Amniotic stem cell (primary cell): ENCODE results near the gene ALKBH6.
"Not testable (repeated sequence)": the region's sequence is repeated elsewhere in the genome, so short reads cannot be mapped to it uniquely, and the experiment has no call there.

Experiments
- DNase-seq: peaks from one replicate; lab custom pipeline; 2025; lab: John Stamatoyannopoulos, UW

Gene ALKBH6

GRCh38 chr19:35992907-35993765 is 20.9 kb downstream of the ALKBH6 start:
- DNase-seq: no peak

DNA sequence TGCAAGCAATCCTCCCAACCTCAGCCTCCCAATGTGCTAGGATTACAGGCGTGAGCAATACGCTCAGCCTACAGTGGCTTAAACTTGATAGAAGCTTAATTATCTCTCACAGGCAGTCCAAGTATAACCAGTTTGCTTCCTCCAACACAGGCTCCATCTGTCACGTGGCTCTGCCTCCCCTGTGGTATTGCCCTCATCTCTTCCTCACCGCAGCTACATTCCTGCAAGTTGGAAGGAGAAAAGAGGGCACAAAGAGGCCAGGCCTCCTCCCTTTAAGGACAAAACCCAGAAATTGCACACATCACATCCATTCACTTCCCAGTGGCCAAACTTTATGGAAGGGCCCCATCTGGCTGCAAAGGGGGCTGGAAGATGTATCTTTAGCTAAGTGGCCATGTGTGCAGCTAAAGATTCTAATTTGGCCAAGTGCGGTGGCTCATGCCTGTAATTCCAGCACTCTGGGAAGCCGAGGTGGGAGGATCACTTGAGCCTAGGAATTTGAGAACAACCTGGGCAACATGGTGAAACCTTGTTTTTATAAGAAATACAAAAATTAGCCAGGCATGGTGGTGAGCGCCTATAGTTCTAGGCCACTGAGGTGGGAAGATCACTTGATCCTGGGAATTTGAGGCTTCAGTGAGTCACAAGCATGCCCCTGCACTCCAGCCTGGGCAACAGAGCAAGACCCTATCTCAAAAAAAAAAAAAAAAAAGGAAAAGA is 22.1 kb downstream of the ALKBH6 start:
- DNase-seq: no peak

DNA sequence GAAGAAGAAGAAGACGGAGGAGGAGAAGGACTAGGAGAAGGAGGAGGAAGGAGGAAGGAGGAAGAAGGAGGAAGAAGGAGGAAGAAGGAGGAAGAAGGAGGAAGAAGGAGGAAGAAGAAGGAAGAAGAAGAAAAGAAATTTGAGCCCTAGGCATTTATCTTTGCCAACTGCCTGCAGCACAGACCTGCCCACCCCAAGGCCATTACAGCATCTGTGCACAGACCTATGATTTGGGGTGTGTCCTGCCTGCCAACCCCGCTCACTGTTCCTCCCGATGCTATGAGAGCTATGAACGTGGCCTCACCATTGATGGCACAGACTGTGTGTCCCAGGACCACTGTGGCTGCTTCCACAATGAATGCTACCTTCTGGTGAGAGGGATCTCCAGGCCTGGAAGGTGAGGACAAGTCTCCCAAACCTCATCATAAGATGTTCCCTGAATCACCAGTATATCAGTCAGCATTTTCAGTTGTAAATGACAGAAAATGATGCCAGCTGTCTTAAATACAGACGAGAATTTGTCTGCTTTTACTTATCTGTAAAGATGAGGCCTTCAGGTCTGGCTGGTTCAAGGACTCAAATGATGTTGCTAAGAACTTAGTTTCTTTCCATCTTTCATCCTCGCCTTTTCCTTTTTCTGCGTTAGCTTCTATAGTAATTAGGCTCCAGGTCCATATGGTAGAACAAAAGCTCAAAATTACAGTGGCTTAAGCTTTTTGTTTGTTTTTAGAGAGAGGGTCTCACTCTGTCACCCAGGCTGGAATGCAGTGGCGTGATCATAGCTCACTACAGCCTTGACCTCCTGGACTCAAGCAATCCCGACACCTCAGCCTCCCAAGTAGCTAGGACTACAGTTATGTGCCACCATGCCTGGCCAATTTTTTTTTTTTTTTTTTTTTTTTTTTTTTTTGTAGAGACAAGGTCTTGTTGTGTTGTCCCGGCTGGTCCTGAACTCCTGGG is 23.0 kb downstream of the ALKBH6 start:
- DNase-seq: no peak

DNA sequence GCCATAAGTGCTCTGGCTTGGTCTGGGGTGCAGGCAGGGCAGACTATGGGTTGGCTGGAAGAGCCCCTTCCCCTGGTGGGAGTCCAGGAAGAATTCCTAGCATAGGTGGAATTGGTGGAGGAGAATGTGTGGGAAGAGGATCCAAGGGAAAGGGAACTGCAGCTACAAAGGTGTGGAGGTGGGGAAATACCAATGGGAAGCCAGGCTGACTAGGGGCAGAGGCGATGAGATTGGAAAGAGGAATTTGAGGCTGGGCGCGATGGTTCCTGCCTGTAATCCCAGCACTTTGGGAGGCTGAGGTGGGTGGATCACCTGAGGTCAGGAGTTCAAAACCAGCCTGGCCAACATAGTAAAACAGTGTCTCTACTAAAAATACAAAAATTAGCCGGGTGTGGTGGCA is 23.9 kb downstream of the ALKBH6 start:
- DNase-seq: no peak

GRCh38 chr19:35988824-35989223 is 25.2 kb downstream of the ALKBH6 start:
- DNase-seq: no peak

GRCh38 chr19:35987571-35987896 is 26.5 kb downstream of the ALKBH6 start:
- no peak for DNase-seq

- DNase-seq: no peak
Observed at GRCh38 chr19:35986664-35987570, 27.1 kb downstream of the ALKBH6 start.

DNA sequence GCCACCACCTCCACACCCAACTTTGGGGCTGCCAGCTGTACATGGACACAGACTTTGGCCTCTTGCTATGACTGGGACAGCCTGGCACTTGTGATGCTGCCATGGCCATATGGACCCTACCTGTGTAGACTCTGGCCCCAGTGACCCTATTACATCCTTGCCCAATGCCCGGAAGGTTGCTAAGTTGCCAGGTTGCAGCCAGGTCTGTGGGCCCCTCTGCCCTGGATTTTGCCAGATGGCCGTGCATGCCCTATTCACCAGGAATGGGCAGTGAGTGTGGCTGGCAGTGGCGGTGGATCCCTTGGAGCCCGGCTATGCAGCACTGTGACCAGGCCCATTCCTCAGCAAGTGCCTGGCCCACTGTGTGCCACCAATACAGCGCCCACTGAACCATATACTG is 27.9 kb downstream of the ALKBH6 start:
- no peak for DNase-seq

DNA sequence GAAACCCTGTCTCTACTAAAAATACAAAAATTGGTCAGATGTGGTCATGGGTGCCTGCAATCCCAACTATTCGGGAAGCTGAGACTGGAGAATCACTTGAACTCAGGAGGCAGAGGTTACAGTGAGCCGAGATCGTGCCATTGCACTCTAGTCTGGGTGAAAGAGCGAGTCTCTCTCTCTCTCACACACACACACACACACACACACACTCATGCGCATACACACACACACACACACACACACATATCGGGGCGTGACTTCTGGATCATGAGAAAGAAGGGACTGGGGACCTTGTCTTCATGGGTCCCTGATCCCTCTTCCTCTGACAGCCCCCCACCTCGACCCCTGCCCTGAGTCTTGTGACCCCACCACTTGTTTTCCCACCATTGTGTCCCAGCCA is 30.8 kb downstream of the ALKBH6 start:
- DNase-seq: no peak

DNA sequence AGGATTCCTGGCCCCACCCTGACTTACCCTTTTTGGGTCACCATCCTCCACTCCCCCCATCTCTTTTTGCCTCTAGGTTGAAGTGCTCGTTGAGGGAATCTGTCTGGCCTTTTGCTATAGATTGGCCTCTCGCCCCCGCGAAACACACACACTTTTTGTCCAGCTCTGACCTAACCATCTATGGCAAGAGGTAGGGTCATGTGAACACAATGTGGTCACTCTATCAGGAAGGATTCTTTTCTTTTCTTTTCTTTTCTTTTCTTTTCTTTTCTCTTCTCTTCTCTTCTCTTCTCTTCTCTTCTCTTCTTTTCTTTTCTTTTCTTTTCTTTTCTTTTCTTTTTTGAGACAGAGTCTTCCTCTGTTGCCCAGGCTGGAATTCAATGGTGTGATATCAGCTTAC is 33.0 kb downstream of the ALKBH6 start:
- DNase-seq: not testable (repeated sequence)

GRCh38 chr19:35978832-35979365 is 35.1 kb downstream of the ALKBH6 start:
- no peak for DNase-seq

DNA sequence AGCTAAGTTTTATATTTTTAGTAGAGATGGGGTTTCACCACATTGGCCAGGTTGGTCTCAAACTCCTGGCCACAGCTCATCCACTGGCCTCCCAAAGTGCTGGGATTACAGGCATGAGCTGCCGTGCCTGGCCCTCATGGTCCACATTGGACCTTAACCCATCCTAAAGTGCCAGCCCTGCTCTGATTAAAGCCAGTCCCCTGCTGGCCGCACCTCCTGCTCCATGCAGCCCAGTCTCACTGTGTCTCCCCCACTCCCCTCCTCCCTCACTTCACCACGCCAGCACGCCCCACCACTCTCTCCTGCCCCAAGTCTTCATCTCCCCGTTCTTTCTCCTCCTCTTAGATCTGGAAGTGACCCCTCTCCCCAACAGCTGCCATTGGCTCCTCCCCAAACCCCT is 35.7 kb downstream of the ALKBH6 start:
- no peak for DNase-seq

GRCh38 chr19:35977446-35978222 is 36.4 kb downstream of the ALKBH6 start:
- DNase-seq: no peak

DNA sequence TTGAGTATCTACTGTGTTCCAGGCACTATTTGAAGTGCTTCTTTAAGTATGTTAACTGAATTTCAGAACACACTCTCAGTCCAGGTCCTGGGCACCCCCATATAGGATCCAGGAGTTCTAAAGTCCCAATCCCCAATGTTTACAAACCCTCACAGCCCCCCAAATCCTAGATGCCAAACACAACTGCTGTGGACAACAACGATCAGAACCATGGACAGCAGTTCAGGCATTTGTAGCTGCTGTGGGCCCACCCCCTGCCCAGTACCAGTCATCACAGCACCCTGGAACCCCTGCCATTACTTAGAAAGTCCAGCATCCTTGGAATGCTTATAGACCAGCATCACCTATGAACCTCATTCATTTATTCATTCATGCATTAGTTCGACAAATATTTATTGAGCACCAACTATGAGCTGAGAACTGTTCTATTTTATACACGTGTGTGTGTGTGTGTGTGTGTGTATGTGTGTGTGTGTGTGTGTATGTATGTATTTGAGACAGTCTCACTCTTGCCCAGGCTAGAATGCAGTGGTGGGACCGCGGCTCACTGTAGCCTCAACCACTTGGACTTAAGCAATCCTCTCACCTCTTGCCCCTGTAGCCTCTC is 38.3 kb downstream of the ALKBH6 start:
- DNase-seq: no peak

DNA sequence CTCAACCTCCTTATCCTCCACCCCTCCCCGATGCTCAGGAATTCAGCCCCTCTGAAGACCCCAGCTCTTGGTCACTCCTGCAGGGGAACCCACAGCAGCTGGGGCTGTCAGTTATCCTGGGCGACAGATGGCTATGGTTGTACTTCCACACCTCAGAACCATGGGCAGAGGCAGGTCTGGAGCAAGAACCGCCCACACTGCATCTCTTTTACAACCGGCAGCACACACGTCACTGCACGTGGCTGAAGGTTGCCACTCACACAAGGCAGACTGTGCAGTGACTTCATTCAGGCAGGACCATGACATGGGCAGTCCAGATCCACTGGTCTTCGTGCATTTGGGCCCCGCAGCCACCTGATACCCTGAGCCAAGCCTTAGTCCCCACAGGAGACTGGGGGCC is 40.5 kb downstream of the ALKBH6 start:
- no peak for DNase-seq

GRCh38 chr19:35966771-35967170 is 47.2 kb downstream of the ALKBH6 start:
- DNase-seq: no peak

- no peak for DNase-seq
Observed at GRCh38 chr19:35963514-35963913, 50.5 kb downstream of the ALKBH6 start.

GRCh38 chr19:35960432-35960972 is 53.5 kb downstream of the ALKBH6 start:
- DNase-seq: no peak

GRCh38 chr19:35959968-35960320 is 54.1 kb downstream of the ALKBH6 start:
- no peak for DNase-seq
